Measurements from ENCODE around the gene PSMB10. TPM values are rescaled to one million over a fixed set of nuclear protein-coding genes. Genes with fewer than 3 reads are reported as not detected.

The PSMB10 gene
- total and polyA plus RNA-seq, 2 of the 8 experiments (the other 6 are each of a cell fraction or from before 2014, with no cell fraction given): 32.1 to 61.9 TPM

- Histone ChIP-seq H3K14ac (ENCODE audit: insufficient read length) (no peak overlapping the region), H2AK5ac (ENCODE audit: low read depth, low read length) (no peak overlapping the region), H3K56ac (replicated peaks; ENCODE audit: insufficient read length, low read depth, low read length) (no peak overlapping the region), H3K4me3 (ENCODE audit: extremely low read depth in 1 of 4, insufficient read depth in 2 of 4, low read depth in 3 of 4, low read length in 4 of 4) (no peak overlapping the region), H3K27me3 (replicated peaks in 1 of 4; ENCODE audit: control insufficient read depth in 3 of 4, extremely low read depth in 1 of 4, insufficient read depth in 3 of 4, low read length in 3 of 4) (no peaks in the 10 kb centered on the region), H3K4me2 (ENCODE audit: insufficient read depth in 1 of 2, low read depth in 2 of 2, low read length in 2 of 2) (no peak overlapping the region), H4K20me1 (replicated peaks in 1 of 2; ENCODE audit: control insufficient read depth in 1 of 2, insufficient read depth in 2 of 2, low read length in 2 of 2) (peaks cover 15 to 38% of the 10 kb centered on the region in 2 experiments), H3K23ac (ENCODE audit: insufficient read length) (no peak overlapping the region), H3K18ac (ENCODE audit: extremely low read depth, low read length) (no peak overlapping the region), H3K36me3 (ENCODE audit: control insufficient read depth in 2 of 4, insufficient read depth in 4 of 4, low read length in 3 of 4) (peaks cover 5 to 35% (median 15%) of the 10 kb centered on the region in 4 experiments; a peak in 6 of 8 replicates), H3K79me1 (ENCODE audit: low read depth, low read length) (peaks cover 2% of the 10 kb centered on the region; the same call in 1 of the 2 replicates), H3K9ac (replicated peaks in 1 of 4; ENCODE audit: extremely low read depth in 1 of 4, low read depth in 3 of 4, low read length in 3 of 4) (no peak overlapping the region), H2BK12ac (ENCODE audit: low read depth, low read length) (no peak overlapping the region), H3K9me3 (ENCODE audit: insufficient read depth in 2 of 2, low read depth in 1 of 2, low read length in 1 of 2) (no peaks in the 10 kb centered on the region), H3K4ac (replicated peaks; ENCODE audit: insufficient read length, low read depth, low read length) (no peak overlapping the region), H2BK20ac (ENCODE audit: low read length) (no peak overlapping the region), H2BK15ac (ENCODE audit: low read length) (no peak overlapping the region), H4K8ac (ENCODE audit: extremely low read depth, insufficient read depth, low read length) (no peak overlapping the region; the same call in 1 of the 2 replicates), H4K91ac (replicated peaks; ENCODE audit: insufficient read length, low read length) (no peak overlapping the region), H3K27ac (ENCODE audit: low read depth, low read length) (no peak overlapping the region), H2BK120ac (replicated peaks; ENCODE audit: low read depth, low read length) (no peak overlapping the region), H3K23me2 (ENCODE audit: low read depth, low read length) (no peaks in the 10 kb centered on the region), H3K4me1 (replicated peaks in 1 of 4; ENCODE audit: control insufficient read depth in 3 of 4, insufficient read depth in 4 of 4, low read length in 3 of 4) (no peaks in the 10 kb centered on the region; a peak in 1 of 7 replicates), H4K5ac (ENCODE audit: insufficient read length, low read depth, low read length) (no peak overlapping the region), H2BK5ac (ENCODE audit: low read depth, low read length) (no peak overlapping the region), H2AFZ (ENCODE audit: low read length) (no peak overlapping the region), H3K79me2 (ENCODE audit: control insufficient read depth in 1 of 2, insufficient read depth in 2 of 2, low read length in 2 of 2) (no peaks in the 10 kb centered on the region)
- WGBS, 2 experiments (ENCODE audit: extremely low coverage in 1 of 2, insufficient coverage in 1 of 2, insufficient read length in 1 of 2, insufficient replicate concordance in 2 of 2, low coverage in 1 of 2, low lambda C conversion rate in 2 of 2, missing lambda C conversion rate in 1 of 2): 100% methylated on average over 5 of the region's 6 CpGs; no CpG with 5 or more reads in 1 of the 2 experiments
- ChIA-PET CTCF (ENCODE audit: partially characterized antibody) (interaction anchor here (0.6 to 27.1 kb wide), 16 partner anchors 10 to 271 kb away, joined by 3 to 623 read pairs (median 6); partner anchors contain the start of genes CTRL, EDC4, NRN1L and PSKH1), POLR2A (ENCODE audit: partially characterized antibody) (interaction anchor here (1.5 to 6.8 kb wide), 4 partner anchors 7 to 28 kb away, joined by 3 to 31 read pairs (median 14); partner anchors contain the start of genes CTRL and PSMB10)
- FAIRE-seq (no peak), DNase-seq (ENCODE audit: low read depth in 1 of 2, low spot score in 2 of 2) (no peak)
- TF ChIP-seq CBX5 (IDR thresholded peaks at IDR 0.05; ENCODE audit: low read depth, low read length) (no peak), SRF (IDR thresholded peaks at IDR 0.05; ENCODE audit: low read depth, low read length) (no peak)
Observed at GRCh38 chr16:67943256-67943618, 6.6 kb upstream of the PSMB10 start.

Data from H1 (cell line).